GM12801 (cell line): ENCODE results near the gene METTL18.

Source experiments
- CTCF ChIP-seq: IDR thresholded peaks from one replicate; pipeline ENCODE4 v1.5.1; 2011; ENCODE audit warnings: control low read depth; ENCODE audit not compliant: insufficient read length; ENCODE audit errors: extremely low read depth

METTL18 gene

GRCh38 chr1:169784102-169784501, 10.6 kb downstream of the METTL18 start:
- no peak for TF ChIP-seq CTCF

- no peak for TF ChIP-seq CTCF
These were observed 12.1 kb downstream of the METTL18 start for GRCh38 chr1:169782596-169782995.

GRCh38 chr1:169779970-169780369, 14.7 kb downstream of the METTL18 start:
- TF ChIP-seq CTCF, result no peak

- no peak for TF ChIP-seq CTCF
These were observed 15.6 kb downstream of the METTL18 start for GRCh38 chr1:169779150-169779549.

- TF ChIP-seq CTCF, result no peak
These were observed 18.3 kb downstream of the METTL18 start for GRCh38 chr1:169776440-169776839.

- TF ChIP-seq CTCF, result no peak
These were observed 26.5 kb downstream of the METTL18 start for GRCh38 chr1:169768161-169768560.

- no peak for TF ChIP-seq CTCF
These were observed 29.0 kb downstream of the METTL18 start for GRCh38 chr1:169765580-169766331.

GRCh38 chr1:169764919-169765318, 29.8 kb downstream of the METTL18 start:
- TF ChIP-seq CTCF, result no peak
